NCI-H1436 treated with DMSO at 0.1 percent for 48 hours (cell line): ENCODE results near the gene ACD.
A peak's percentile ranks its signal among the peaks of the same experiment; 100 is the strongest.

ENCODE experiments used
- DNase-seq: peaks from one replicate; lab custom pipeline; 2025; lab: John Stamatoyannopoulos, UW

ACD gene

DNA sequence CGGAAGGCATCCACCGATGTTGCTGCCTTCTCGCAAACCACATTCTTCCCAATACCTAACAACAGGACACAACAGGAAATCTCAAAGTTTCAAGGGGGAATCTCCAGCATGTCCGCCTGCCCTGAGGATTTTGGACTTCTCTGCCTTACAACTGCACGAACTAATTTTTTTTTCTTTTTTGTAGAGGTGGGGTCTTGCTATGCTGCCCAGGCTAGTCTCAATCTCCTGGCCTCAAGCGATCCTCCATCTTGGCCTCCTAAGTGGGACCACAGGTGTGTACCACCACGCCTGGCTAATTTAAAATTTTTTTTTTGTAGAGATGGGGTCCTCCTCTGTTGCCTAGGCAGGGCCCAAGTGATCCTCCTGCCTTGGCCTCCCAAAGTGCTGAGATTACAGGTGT lies 15.9 kb upstream of the ACD start:
- DNase-seq: no peak

GRCh38 chr16:67675579-67675935 lies 15.5 kb upstream of the ACD start:
- no peak for DNase-seq

- DNase-seq: no peak
Measured at GRCh38 chr16:67674851-67675578, 15.0 kb upstream of the ACD start.

DNA sequence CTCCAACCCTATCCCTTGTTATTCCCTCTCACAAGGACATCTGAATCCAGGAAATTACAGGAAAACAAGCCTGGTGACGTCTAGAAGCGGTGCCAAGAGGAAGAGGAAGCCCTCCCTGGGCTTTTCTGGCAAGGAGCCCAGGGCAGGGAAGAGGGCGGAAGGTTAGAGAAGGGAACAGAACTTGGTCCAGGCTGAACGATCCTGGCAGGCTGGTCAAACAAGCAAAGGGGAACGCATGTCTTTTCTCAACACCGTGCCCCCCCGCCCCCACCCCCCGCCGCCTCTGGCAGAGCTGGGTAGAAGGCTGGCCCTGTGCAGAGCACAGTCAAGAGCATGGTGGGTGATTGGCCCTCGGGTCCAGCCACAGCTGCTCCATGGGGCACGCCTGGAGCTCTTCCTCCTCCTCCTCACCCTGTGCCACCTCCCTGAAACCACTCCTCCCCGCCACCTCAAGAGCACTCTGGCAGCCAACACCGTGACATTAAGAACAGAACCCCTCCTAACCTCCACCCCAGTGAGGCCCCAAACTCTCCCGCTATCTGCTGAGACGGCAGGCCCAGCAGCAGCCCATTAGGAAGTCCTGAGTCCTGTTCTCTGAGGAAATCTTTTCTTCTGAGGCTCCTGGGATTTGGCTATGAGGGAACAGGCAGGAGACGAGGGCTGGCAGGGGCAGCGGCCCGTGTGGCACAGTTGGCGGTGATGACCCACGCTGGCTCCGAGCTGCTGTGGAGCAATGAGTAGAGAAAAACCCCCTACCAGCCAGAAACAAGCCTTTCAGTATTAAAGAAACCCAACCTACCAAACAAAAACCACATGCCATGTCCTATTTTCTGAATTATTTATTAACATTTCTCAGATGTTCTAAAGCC lies 13.9 kb upstream of the ACD start:
- no peak for DNase-seq

GRCh38 chr16:67672739-67673662 lies 12.9 kb upstream of the ACD start:
- DNase-seq: no peak

- DNase-seq: no peak
Measured at GRCh38 chr16:67672306-67672705, 12.2 kb upstream of the ACD start.

DNA sequence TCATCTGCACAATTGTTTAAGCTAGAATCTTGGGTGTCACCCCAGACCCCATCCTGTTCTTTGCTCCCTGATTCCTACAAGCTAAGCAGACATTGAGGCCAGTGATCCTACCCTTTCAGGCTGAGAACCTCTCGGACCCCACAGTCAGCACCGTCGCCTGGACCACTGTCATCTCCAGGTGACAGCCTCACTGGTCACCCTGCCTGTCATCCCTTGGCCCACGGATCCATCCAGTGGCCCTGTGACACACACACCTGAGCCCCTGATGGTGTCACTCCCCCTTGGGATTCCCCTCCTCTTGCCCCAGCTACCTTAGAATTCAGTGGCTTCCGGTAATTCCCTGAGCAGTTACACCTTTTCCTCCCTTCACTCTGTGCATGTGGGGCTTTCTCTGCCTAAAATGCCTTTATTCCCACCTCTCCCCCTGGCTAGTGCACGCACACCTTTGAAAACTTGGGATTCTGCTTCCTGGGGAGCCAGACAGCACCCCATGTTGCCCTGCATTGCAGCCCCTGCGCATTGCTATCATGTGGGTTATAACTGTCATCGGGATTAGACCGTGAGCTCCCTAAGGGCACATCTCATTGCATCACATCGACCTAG lies 9.5 kb upstream of the ACD start:
- DNase-seq: no peak

DNA sequence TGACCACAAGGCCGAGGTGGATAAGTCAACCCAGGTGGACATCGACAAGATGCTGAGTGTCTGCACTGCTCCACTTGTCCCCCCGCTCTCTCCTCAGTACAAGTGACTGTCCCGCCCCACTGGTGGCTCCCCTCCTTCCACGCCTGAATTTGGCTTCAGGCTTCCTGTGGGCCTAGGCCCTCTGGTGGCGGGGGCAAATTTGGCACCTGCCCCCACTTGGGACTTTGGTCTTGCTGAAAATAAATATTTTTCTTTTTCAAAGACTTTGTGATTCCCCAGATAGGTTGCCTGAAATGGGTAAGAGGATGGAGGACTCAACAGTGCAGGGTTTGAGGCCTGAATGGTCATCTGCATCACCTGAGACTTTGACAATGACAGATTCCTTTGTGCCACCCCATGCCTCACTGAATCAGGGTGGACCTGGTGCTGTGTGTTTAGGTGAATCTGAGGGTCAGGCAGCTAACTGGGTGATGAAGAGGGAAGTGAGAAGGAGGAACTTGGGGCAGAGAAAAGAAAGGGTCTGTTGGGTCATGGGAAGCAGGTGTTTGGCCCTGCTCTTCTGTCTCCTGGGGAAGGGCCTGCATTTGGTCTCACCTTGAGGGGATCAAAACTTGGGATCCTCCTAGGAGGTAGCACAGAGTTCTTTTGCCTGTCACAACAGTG lies 8.6 kb upstream of the ACD start:
- DNase-seq: no peak

GRCh38 chr16:67667817-67668494 lies 7.9 kb upstream of the ACD start:
- DNase-seq: peak; percentile 67

GRCh38 chr16:67667453-67667816 lies 7.4 kb upstream of the ACD start:
- no peak for DNase-seq

DNA sequence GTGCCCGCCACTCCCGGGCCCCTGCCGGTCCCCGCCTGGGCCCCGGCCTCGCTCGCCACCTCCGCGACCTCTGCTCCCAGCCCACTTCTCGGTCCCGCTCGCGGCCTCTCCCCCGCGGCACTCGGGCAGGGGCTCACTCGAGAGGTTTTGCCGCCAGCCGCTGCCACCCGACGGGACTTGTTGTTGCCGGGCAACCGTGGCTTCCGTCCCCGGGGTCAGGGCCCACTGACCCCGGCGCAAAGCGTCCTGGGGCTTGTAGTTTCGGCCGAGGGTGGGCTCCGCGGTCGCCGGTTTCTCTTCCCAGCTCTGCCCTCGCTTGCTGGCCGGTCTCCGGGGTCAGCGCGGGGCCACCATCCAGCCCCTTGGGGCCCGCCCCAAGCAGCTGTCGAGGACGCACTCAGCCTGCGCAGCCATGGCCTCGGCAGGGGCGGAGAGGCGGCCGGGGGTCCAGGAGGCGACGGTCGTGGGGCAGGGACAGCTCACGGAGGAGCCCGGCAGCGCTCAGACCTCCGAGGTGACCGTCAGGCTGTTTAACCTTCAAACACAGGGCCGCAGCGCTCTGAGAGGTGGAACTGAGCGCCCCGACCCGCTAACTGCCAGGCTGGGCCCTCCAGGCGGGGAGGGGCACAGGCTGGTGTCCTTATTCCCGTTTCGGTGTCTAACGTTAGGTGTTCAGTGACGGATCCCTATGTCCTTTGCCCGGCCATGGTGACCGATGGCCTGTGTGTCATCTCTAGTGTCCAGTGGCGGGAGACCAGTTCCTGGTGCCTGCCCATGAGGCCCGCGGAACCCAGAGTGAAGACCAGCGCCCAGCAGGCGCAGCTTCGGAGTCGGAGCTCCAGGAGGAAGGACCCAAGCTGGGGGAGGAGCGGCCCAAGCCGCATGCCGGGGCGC lies 6.7 kb upstream of the ACD start, which contains the start of the genes C16orf86 and ENKD1:
C16orf86 (plus strand) TSS at position 256 of the 894 bp plus-strand sequence; CDS start at position 413, 157 bp downstream.
ENKD1 (minus strand) TSS at position 192 of the 894 bp plus-strand sequence. CDS start 308 bp downstream, outside the sequence.
- DNase-seq: no peak

DNA sequence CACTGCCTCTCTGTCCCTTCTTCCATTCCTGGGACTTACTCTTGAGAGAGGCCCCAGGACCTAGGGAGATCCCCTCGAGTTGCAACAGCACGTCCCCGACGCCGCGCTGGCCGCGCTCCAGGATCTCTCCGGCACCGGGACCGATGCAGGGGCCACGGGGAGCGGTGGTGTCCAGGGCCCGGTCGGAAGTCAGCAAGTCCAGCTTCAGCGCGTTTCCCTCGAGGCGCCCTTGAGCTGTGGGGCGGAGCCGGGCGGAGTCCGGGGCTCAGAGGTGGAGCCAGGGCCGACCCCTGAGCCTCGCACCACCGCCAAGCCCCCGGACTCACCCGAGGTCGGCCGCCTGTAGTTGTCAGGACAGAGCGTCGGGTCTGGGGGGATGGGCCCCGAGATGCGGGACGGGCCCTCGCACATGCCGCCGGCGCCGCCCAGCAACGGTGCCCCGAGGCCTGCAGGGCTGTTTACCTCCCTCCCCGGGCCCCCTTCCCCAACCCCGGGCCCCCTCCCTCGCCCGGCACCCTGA lies 6.0 kb upstream of the ACD start:
- no peak for DNase-seq

- no peak for DNase-seq
Measured at GRCh38 chr16:67665598-67665997, 5.5 kb upstream of the ACD start.

- no peak for DNase-seq
Measured at GRCh38 chr16:67664871-67665270, 4.8 kb upstream of the ACD start.

DNA sequence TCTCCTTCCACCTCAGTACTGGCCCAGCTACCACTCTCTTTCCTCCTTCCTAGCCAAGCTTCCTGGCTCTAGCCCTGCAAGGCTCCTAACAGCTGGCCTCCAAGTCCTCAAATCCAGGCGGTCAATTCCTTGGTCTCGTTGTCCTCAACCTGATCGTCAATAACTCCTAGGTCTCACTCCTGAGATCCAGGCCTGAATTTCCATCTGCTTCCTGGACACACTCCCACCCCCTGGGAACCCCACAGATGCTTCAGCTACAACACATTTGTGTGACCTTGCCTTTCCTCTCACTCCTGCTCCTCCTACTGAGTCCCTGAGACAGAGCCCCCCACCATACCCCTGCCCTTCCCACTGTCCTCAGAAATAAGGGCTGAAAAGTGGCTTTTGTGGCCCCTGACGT lies 4.2 kb upstream of the ACD start:
- no peak for DNase-seq

GRCh38 chr16:67663877-67664222 lies 3.8 kb upstream of the ACD start:
- DNase-seq: no peak

DNA sequence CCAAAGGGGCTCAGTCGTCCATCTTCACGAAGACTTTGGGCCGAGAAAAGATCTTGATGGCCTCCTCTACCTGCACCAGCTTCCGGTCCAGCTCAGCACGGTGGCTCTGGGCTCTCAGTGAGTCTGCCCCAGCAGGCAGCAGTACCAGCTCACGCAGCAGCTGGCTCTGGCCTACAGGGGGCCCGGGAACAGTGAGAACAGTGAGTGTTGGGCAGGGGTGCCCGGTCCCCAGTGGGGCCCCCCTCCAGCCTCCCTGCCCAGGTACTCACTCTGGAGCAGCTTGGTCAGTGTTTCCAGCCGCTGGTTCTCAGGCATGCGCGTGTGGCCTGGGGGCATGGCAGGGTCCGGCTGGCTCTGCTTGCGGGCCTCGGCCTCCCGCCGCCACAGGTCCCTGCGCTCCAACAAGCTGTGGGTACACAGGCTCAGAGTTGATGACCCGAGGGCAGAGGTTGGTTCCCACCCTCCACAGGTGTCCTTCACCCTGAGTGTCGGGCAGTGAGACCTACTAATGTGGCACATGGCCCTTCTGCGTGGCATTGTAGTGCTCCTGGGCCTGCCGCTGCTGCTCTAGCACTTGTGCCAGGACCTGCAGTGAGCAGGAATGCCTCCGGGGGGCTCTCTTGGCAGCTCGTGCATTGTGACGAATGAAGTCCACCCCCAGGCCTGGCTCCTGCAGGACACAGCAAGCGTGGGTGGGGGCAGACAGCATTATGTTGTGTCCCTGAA lies 3.3 kb upstream of the ACD start:
- no peak for DNase-seq

DNA sequence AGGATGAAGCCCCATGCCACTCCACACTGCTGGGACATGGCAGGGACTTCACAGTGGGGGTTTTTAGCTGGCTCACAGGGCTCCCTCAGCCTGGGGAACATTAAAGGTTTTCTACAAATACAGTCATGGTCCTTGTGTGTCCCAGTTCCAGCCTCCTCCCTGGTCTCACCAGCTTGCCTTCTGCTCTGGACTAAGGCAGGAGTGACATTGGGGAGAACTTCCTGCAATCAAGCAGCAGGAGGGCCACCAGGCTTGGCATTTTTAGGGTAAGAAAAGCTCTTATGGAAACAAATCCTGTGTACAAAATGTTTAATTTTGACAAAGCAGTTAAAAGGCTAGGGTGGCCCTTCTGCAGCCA lies 2.6 kb upstream of the ACD start:
- no peak for DNase-seq
